Small intestine (tissue), 7 donors: ENCODE data around the gene ZNF614. TPM values are rescaled to one million over a fixed set of nuclear protein-coding genes. Genes with fewer than 3 reads are reported as not detected.
"Not testable (repeated sequence)": the region's sequence is repeated elsewhere in the genome, so short reads cannot be mapped to it uniquely, and the experiment has no call there.

Source experiments
- DNase-seq, 2 donors: peaks; one replicate each; pipeline versions ENCODE4 v3.0.0 to v3.0.0-alpha.2; 2013
- FAIRE-seq: peaks from 2 replicates; lab custom pipeline; 2012; peaks lifted over from hg19 to GRCh38; lab: Jason Lieb, UNC
- H3K27ac ChIP-seq, 3 donors: one replicate each; pipeline ENCODE4 v1.5.1; 2013; ENCODE audit warnings: low read length in 2 of 3, mild to moderate bottlenecking in 2 of 3, control low read depth in 1 of 3, inconsistent platforms in 1 of 3, low read depth in 1 of 3, moderate library complexity in 1 of 3
- H3K27me3 ChIP-seq, 3 donors: one replicate each; pipeline ENCODE4 v1.6.1; 2013; ENCODE audit warnings: low read length in 3 of 3, inconsistent platforms in 1 of 3; ENCODE audit not compliant: control insufficient read depth in 3 of 3, insufficient read depth in 3 of 3
- H3K36me3 ChIP-seq, 3 donors: one replicate each; pipeline ENCODE4 v1.6.1; 2013; ENCODE audit warnings: low read length in 3 of 3, inconsistent platforms in 1 of 3, low read depth in 1 of 3, mild to moderate bottlenecking in 1 of 3, moderate library complexity in 1 of 3; ENCODE audit not compliant: control insufficient read depth in 3 of 3, insufficient read depth in 2 of 3
- H3K4me1 ChIP-seq, 3 donors: one replicate each; pipeline ENCODE4 v1.6.1; 2013; ENCODE audit warnings: low read length in 2 of 3, inconsistent platforms in 1 of 3, low read depth in 1 of 3, mild to moderate bottlenecking in 1 of 3, moderate library complexity in 1 of 3; ENCODE audit not compliant: control insufficient read depth in 3 of 3, insufficient read depth in 2 of 3
- H3K4me3 ChIP-seq, 3 donors: one replicate each; pipeline ENCODE4 v1.5.1; 2013; ENCODE audit warnings: low read length in 3 of 3, control low read depth in 1 of 3, inconsistent platforms in 1 of 3, low read depth in 1 of 3, mild to moderate bottlenecking in 1 of 3, moderate library complexity in 1 of 3
- H3K9me3 ChIP-seq, 2 donors: one replicate each; pipeline ENCODE4 v1.6.1; 2013; ENCODE audit warnings: low read depth in 1 of 2, low read length in 1 of 2; ENCODE audit not compliant: control insufficient read depth in 2 of 2, insufficient read depth in 1 of 2
- WGBS, 3 donors: extraction: QIAGEN DNeasy Blood & Tissue Kit; methylation state at CpG; one replicate each; pipeline ENCODE4 v1.1.7; 2013; 5-methylcytosine and 5-hydroxymethylcytosine counted together
- polyA plus RNA-seq, 4 donors: library from polyadenylated mRNA; stranded (reverse) in 3 of 4; unstranded in 1 of 4; fragments of 200-250 nt in 3 of 4; fragments of 120-200 nt in 1 of 4; gene quantifications; one replicate each; pipeline versions ENCODE4 v1.2.1 to v1.2.3, GENCODE V29; 2013
- donor health status: healthy with polysubstance abuse.
- donor health status: control.
- donor health status: control.
- donor health status: Bipolar disorder and iron deficiency.
- donor health status: healthy.

ZNF614 gene
- polyA plus RNA-seq, 4 donors, result 2.4 to 8.2 (median 2.7) TPM

DNA sequence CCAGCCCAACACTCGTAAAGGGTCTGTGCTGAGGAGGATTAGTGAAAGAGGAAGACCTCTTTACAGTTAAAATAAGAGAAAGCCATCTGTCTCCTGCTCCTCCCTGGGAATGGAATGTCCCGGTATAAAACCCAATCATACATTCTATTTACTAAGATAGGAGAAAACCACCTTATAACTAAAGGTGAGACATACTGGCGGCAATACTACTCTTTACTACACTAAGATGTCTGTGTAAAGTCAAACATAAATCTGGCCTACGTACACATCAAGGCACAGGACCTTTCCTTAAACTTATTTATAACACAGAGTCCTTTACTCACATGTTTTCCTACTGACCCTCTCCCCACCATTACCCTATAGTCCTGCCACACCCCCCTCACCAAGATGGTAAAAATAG, 44.8 kb downstream of the ZNF614 start:
- WGBS, 3 donors, result 93 to 97% (median 95%) methylated on average over 4 of the region's 4 CpGs
- no peaks in the 10 kb centered on the region for H3K27me3 ChIP-seq
- no peaks in the 10 kb centered on the region for H3K4me1 ChIP-seq
- H3K36me3 ChIP-seq, result peaks cover 6 to 16% (median 11%) of the 10 kb centered on the region in 3 donors
- FAIRE-seq, result no peak
- H3K9me3 ChIP-seq, result peaks cover 4 to 56% of the 10 kb centered on the region in 2 donors
- no peak overlapping the region for H3K27ac ChIP-seq
- no peak for DNase-seq
- H3K4me3 ChIP-seq, result no peak overlapping the region

DNA sequence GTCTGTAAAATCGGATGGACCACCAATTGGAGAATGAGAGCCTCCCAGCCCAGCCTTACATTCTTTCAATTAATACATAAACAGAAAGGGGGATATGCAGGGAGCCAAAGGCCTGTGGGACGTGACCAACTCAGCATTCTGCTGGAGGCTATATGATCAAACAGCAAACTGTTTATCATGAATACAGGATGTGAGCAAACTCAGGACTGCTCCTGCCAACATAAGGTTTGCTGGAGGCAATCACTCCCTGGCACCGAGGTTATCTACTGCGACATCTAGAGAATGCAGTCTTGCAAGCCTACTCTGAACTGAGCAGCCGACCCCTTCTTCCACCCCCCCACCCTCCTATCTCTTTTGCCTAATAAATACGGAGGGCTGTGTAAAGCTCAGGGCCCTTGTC, 47.3 kb downstream of the ZNF614 start:
- Histone ChIP-seq H3K9me3 (peaks cover 9 to 64% of the 10 kb centered on the region in 2 donors), H3K36me3 (peaks cover 6 to 21% (median 11%) of the 10 kb centered on the region in 3 donors)
- not testable (repeated sequence) for H3K4me1 ChIP-seq, H3K27me3 ChIP-seq, H3K4me3 ChIP-seq, FAIRE-seq, H3K27ac ChIP-seq, DNase-seq
- WGBS, 3 donors, result 94 to 98% (median 98%) methylated on average over 6 of the region's 6 CpGs

DNA sequence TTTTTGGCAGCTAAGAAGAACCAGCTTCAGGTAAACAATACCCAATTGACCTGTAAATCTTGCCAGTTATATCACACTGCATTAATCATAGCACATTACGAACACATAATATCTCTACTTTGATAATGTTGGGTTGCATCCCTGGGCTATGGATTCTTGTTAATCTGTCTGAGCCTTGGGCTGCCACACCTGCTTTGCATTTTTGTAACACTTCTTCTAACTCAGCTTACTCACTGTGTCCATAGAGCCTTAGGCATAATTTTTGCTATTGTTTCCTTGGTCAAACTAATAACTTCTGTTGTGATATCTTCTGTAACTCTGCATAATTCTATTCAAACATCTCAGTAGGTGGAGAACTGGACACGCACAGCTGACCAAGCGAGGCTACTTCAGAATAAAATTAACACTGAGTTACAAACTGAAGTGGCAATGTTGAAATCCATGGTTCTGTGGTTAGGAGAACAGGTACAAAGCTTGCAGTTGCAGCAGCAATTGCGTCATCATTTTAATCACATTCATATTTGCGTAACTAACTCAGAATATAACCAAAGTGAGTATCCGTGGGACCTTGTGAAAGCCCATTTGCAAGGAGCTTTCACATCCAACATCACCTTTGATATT, 48.0 kb downstream of the ZNF614 start:
- 96 to 97% (median 97%) methylated on average over 6 of the region's 6 CpGs for WGBS, 3 donors
- DNase-seq (no peak), FAIRE-seq (no peak)
- H3K27me3 ChIP-seq, result no peaks in the 10 kb centered on the region
- H3K4me1 ChIP-seq, result no peaks in the 10 kb centered on the region
- H3K9me3 ChIP-seq, result peaks cover 9 to 68% of the 10 kb centered on the region in 2 donors
- no peak overlapping the region for H3K4me3 ChIP-seq
- H3K27ac ChIP-seq, result no peak overlapping the region
- H3K36me3 ChIP-seq, result peaks cover 6 to 24% (median 13%) of the 10 kb centered on the region in 3 donors

- peaks cover 12 to 77% of the 10 kb centered on the region in 2 donors for H3K9me3 ChIP-seq
- FAIRE-seq, result no peak
- H3K27me3 ChIP-seq, result no peaks in the 10 kb centered on the region
- WGBS, 3 donors, result 91 to 95% (median 94%) methylated on average over 4 of the region's 4 CpGs
- no peaks in the 10 kb centered on the region for H3K4me1 ChIP-seq
- H3K36me3 ChIP-seq, result peaks cover 7 to 25% (median 20%) of the 10 kb centered on the region in 3 donors
- no peak overlapping the region for H3K4me3 ChIP-seq
- no peak overlapping the region for H3K27ac ChIP-seq
- no peak for DNase-seq
Observed at GRCh38 chr19:51978882-51979281, 49.3 kb downstream of the ZNF614 start.

GRCh38 chr19:51977346-51977745, 50.8 kb downstream of the ZNF614 start:
- H3K4me3 ChIP-seq, result no peak overlapping the region
- WGBS, 3 donors, result 86 to 90% (median 86%) methylated on average over 7 of the region's 7 CpGs
- DNase-seq (no peak), FAIRE-seq (no peak)
- no peak overlapping the region for H3K27ac ChIP-seq
- no peaks in the 10 kb centered on the region for H3K27me3 ChIP-seq
- H3K9me3 ChIP-seq, result peaks cover 12 to 79% of the 10 kb centered on the region in 2 donors
- no peaks in the 10 kb centered on the region for H3K4me1 ChIP-seq
- peaks cover 17 to 26% (median 24%) of the 10 kb centered on the region in 3 donors for H3K36me3 ChIP-seq

DNA sequence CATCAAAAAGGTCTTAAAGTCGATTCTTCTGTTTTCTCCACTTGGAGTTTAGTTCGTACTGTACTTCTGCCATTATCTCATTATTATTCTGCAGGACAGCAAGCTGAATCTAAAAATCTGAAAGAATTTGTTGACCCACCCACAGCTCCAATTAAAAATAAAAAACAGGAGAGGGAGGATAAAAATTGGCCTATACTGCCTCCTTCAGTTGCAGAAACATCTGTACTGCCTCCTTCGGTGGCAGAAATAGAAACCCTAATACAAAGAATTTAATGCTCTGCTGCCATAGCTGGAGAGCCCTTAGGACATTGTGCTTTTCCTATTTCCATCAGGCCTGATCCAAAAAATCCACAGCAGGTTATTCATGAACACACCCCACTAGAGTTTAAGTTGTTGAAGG, 51.3 kb downstream of the ZNF614 start:
- DNase-seq (no peak), FAIRE-seq (no peak)
- Histone ChIP-seq H3K27ac (no peak overlapping the region), H3K27me3 (no peaks in the 10 kb centered on the region), H3K9me3 (peaks cover 12 to 83% of the 10 kb centered on the region in 2 donors), H3K4me3 (no peak overlapping the region), H3K36me3 (peaks cover 17 to 30% (median 26%) of the 10 kb centered on the region in 3 donors), H3K4me1 (no peaks in the 10 kb centered on the region)
- WGBS, 3 donors, result 91 to 95% (median 94%) methylated on average over 3 of the region's 3 CpGs

- not testable (repeated sequence) for H3K4me1 ChIP-seq, DNase-seq, H3K27me3 ChIP-seq, FAIRE-seq, H3K27ac ChIP-seq, H3K4me3 ChIP-seq
- H3K9me3 ChIP-seq, result peaks cover 13 to 86% of the 10 kb centered on the region in 2 donors
- H3K36me3 ChIP-seq, result peaks cover 20 to 37% (median 28%) of the 10 kb centered on the region in 3 donors
- WGBS, 3 donors, result 97 to 99% (median 97%) methylated on average over 17 of the region's 17 CpGs
Observed at GRCh38 chr19:51975787-51976186, 52.4 kb downstream of the ZNF614 start.

- peak in 1 of 2 donors; percentile 44 for DNase-seq
- no peaks in the 10 kb centered on the region for H3K27me3 ChIP-seq
- H3K9me3 ChIP-seq, result peaks cover 17 to 82% of the 10 kb centered on the region in 2 donors
- H3K36me3 ChIP-seq, result peaks cover 32 to 69% (median 44%) of the 10 kb centered on the region in 3 donors
- no peak for FAIRE-seq
- WGBS, 3 donors, result 93 to 96% (median 96%) methylated on average over 4 of the region's 4 CpGs
- no peak overlapping the region for H3K4me3 ChIP-seq
- H3K27ac ChIP-seq, result no peak overlapping the region
- no peaks in the 10 kb centered on the region for H3K4me1 ChIP-seq
Observed at GRCh38 chr19:51971624-51972023, 56.6 kb downstream of the ZNF614 start.
